BJ (cell line): Measurements from ENCODE around the gene PKD1L1. TPM values are rescaled to one million over a fixed set of nuclear protein-coding genes. Genes with fewer than 3 reads are reported as not detected.

Source experiments
- CTCF ChIA-PET: fragments of 350-600 bp; formaldehyde crosslinking; extraction: SDS; loops from one replicate; lab custom pipeline; 2021; ENCODE audit warnings: antibody characterized with exemption, inconsistent platforms; lab: Yijun Ruan, JAX
- POLR2A ChIA-PET: fragments of 300-600 bp; sonication (Branson Sonifier 250); formaldehyde crosslinking; extraction: SDS; loops from one replicate; lab custom pipeline; 2021; ENCODE audit warnings: antibody characterized with exemption; lab: Charles Lee
- DNase-seq: peaks from one replicate; pipeline ENCODE4 v3.0.0-alpha.2; 2011; ENCODE audit warnings: low read depth
- H3K27me3 ChIP-seq: 2 replicates; pipeline ENCODE4 v1.6.0; 2011; ENCODE audit warnings: low read length; ENCODE audit not compliant: control insufficient read depth, insufficient read depth
- H3K36me3 ChIP-seq: 2 replicates; pipeline ENCODE4 v1.5.1; 2011; ENCODE audit warnings: low read length; ENCODE audit not compliant: control insufficient read depth, insufficient read depth
- H3K4me3 ChIP-seq: 2 replicates; pipeline ENCODE4 v1.5.1; 2011; ENCODE audit warnings: low read depth, mild to moderate bottlenecking, control low read depth, low read length
- CTCF ChIP-seq: IDR thresholded peaks from 2 replicates; pipeline ENCODE4 v1.5.1; 2011; ENCODE audit warnings: low read depth, mild to moderate bottlenecking, control low read depth, inconsistent platforms, low read length, moderate library complexity; ENCODE audit not compliant: insufficient read depth
- polyA plus RNA-seq: library from polyadenylated mRNA; depleted of rRNA; stranded (reverse); fragments of >200 nt; gene quantifications from 2 replicates; pipeline ENCODE4 v1.2.3, GENCODE V29; 2011

Gene PKD1L1
- polyA plus RNA-seq, 1 experiment: 0.13 TPM

DNA sequence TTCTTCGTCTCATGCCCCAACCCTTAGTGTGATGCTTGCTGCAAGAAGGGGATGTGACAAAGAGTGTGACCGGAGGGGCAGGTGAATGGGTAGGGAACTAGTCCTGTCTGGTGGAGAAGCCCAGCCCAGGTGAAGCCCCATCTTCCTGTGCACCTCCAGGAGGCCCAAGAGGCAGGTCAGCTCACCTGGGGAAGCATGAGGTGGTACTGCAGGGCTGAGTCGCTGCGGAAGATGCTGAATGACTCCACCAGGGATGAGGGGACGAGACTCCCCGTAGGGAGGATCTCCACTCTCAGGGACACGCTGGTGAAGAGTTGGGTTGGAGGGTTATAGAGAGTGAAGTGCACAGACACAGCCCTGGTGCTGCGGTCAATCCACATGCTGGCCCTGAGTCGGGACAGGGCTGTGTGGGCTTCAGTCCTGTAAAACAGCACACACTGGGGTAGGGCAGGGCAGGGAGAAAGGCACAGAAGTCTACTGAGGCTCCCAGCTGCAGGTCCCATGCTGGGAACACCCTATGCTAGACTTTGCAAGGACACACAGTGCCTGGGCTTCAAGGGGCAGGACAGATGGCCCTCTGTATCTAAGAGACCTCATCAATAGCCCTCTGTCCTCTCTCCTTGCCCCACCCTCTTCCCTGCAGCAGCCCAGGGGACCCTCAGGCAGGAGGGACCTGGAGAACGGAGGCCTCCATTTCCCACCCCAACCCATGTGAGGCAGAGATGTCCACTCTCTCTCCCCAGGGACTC is 136.5 kb downstream of the PKD1L1 start:
- Histone ChIP-seq H3K36me3 (peaks cover 12% of the 10 kb centered on the region), H3K27me3 (no peaks in the 10 kb centered on the region), H3K4me3 (no peak overlapping the region)
- POLR2A ChIA-PET: no interaction called here
- CTCF ChIA-PET: interaction anchor here (1.9 kb wide), 1 partner anchor 15 kb away, joined by 4 read pairs; no protein-coding TSS in a partner anchor
- no peak for TF ChIP-seq CTCF
- DNase-seq: no peak

GRCh38 chr7:47809387-47809786 is 138.9 kb downstream of the PKD1L1 start:
- POLR2A ChIA-PET: interaction anchor here (0.6 kb wide), 1 partner anchor 274 kb away, joined by 6 read pairs; no protein-coding TSS in a partner anchor
- Histone ChIP-seq H3K36me3 (peaks cover 13% of the 10 kb centered on the region), H3K27me3 (no peaks in the 10 kb centered on the region), H3K4me3 (no peak overlapping the region)
- no peak for DNase-seq
- no peak for TF ChIP-seq CTCF
- CTCF ChIA-PET: interaction anchor here (0.6 to 2.6 kb wide), 4 partner anchors 10 to 373 kb away, joined by 3 to 10 read pairs (median 3); partner anchors contain the start of gene TNS3

- CTCF ChIA-PET: interaction anchor here (0.9 to 2.6 kb wide), 2 partner anchors 11 to 227 kb away, joined by 3 to 10 read pairs; partner anchors contain the start of gene TNS3
- no peak for DNase-seq
- H3K27me3 ChIP-seq: no peaks in the 10 kb centered on the region
- POLR2A ChIA-PET: no interaction called here
- H3K36me3 ChIP-seq: peaks cover 12% of the 10 kb centered on the region
- no peak overlapping the region for H3K4me3 ChIP-seq
- TF ChIP-seq CTCF: no peak
Measured at GRCh38 chr7:47808321-47808720, 139.9 kb downstream of the PKD1L1 start.

- CTCF ChIA-PET: no interaction called here
Measured at GRCh38 chr7:47807756-47808155, 140.5 kb downstream of the PKD1L1 start.

More at GRCh38 chr7:47807756-47808155, 140.5 kb downstream of the PKD1L1 start:
- peaks cover 8% of the 10 kb centered on the region for H3K36me3 ChIP-seq
- no peaks in the 10 kb centered on the region for H3K27me3 ChIP-seq
- TF ChIP-seq CTCF: no peak
- DNase-seq: no peak
- no peak overlapping the region for H3K4me3 ChIP-seq
- POLR2A ChIA-PET: no interaction called here
